MM.1S (cell line): ENCODE data around the gene ZNF132.
"Not testable (repeated sequence)": the region's sequence is repeated elsewhere in the genome, so short reads cannot be mapped to it uniquely, and the experiment has no call there.

Experiments
- DNase-seq: peaks from one replicate; pipeline ENCODE4 v3.0.0-alpha.2; 2015
- H2AFZ ChIP-seq: fragments of 300-600 bp; sonication (generic); 2 replicates; pipeline ENCODE4 v1.6.0; 2016; ENCODE audit warnings: antibody characterized with exemption, low read length
- H3F3A ChIP-seq: fragments of 300-600 bp; sonication (generic); 2 replicates; pipeline ENCODE4 v1.6.1; 2016; ENCODE audit warnings: mild to moderate bottlenecking, antibody characterized with exemption, low read length, moderate library complexity, mixed read lengths; ENCODE audit not compliant: insufficient read depth
- H3K27ac ChIP-seq: fragments of 300-600 bp; sonication (generic); 2 replicates; pipeline ENCODE4 v1.5.1; 2016; ENCODE audit warnings: mild to moderate bottlenecking, low read length
- H3K27me3 ChIP-seq: fragments of 300-600 bp; sonication (generic); replicated peaks from 2 replicates; pipeline ENCODE4 v1.6.0; 2016; ENCODE audit warnings: low read length; ENCODE audit not compliant: insufficient read depth
- H3K36me3 ChIP-seq: fragments of 300-600 bp; sonication (generic); replicated peaks from 2 replicates; pipeline ENCODE4 v1.6.1; 2016; ENCODE audit warnings: mild to moderate bottlenecking, low read length, mixed read lengths; ENCODE audit not compliant: insufficient read depth
- H3K4me1 ChIP-seq: fragments of 300-600 bp; sonication (generic); 2 replicates; pipeline ENCODE4 v1.6.1; 2016; ENCODE audit warnings: low read length, mixed read lengths
- H3K4me2 ChIP-seq: fragments of 300-600 bp; sonication (generic); 2 replicates; pipeline ENCODE4 v1.6.0; 2016; ENCODE audit warnings: low read depth, low read length
- H3K4me3 ChIP-seq: fragments of 300-600 bp; sonication (generic); 2 replicates; pipeline ENCODE4 v1.5.1; 2016; ENCODE audit warnings: low read length, mixed read lengths
- H3K79me2 ChIP-seq: fragments of 300-600 bp; sonication (generic); 2 replicates; pipeline ENCODE4 v1.6.1; 2016; ENCODE audit warnings: mixed run types, low read length, mixed read lengths
- H3K9ac ChIP-seq: fragments of 300-600 bp; sonication (generic); 2 replicates; pipeline ENCODE4 v1.6.1; 2016; ENCODE audit warnings: low read length, mixed read lengths
- H3K9me2 ChIP-seq: fragments of 300-600 bp; sonication (generic); replicated peaks from 2 replicates; pipeline ENCODE4 v1.6.1; 2016; ENCODE audit warnings: mild to moderate bottlenecking, low read length, mixed read lengths; ENCODE audit not compliant: insufficient read depth
- H3K9me3 ChIP-seq: fragments of 300-600 bp; sonication (generic); replicated peaks from 2 replicates; pipeline ENCODE4 v1.6.1; 2016; ENCODE audit warnings: mild to moderate bottlenecking, low read length, mixed read lengths; ENCODE audit not compliant: insufficient read depth
- H4K20me1 ChIP-seq: fragments of 300-600 bp; sonication (generic); 2 replicates; pipeline ENCODE4 v1.6.1; 2016; ENCODE audit warnings: mild to moderate bottlenecking, low read length, moderate library complexity, mixed read lengths; ENCODE audit not compliant: insufficient read depth
- EZH2 ChIP-seq: fragments of 300-600 bp; sonication (generic); optimal IDR thresholded peaks from 2 replicates; pipeline ENCODE3; 2017; ENCODE audit warnings: low read depth, mild to moderate bottlenecking, antibody characterized with exemption, low read length, mixed read lengths
- EZH2phosphoT487 ChIP-seq: fragments of 300-600 bp; sonication (generic); IDR thresholded peaks from 2 replicates; pipeline ENCODE4 v1.6.1; 2018; ENCODE audit warnings: antibody characterized with exemption, low read length
- TF ChIP-seq, protein P1 (sequence below): fragments of 300-600 bp; sonication (generic); IDR thresholded peaks from 2 replicates; pipeline ENCODE4 v1.5.1; 2016; ENCODE audit warnings: antibody characterized with exemption, low read length, mixed read lengths

Gene ZNF132

DNA sequence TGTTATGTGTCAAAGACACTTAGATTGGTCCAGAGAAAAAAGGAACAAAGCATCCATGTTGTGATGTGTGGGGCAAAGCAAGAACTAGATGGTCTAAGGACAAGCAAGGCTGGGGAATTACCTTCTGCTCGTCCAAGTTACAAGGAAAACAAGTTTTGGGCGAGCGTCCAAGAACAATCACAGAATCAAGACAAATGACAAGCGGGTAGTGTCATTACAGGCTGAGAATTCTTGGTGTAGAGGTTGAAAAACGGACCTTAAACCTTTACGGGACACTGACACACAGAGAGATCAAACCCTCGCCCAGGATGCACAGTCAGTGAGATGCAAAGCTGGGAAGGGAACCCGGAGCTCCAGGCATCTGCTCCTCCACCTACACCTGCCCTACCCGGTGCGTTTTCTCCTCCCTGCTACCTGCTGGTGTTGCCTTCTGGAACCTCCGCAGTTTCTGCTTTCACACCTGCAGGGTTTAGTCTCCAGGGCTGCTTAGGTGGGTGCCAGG is 11.0 kb upstream of the ZNF132 start:
- H3K4me2 ChIP-seq, result peak overlapping the region; percentile 87
- H3K4me3 ChIP-seq, result peak overlapping the region; percentile 77
- TF ChIP-seq, protein P1, sequence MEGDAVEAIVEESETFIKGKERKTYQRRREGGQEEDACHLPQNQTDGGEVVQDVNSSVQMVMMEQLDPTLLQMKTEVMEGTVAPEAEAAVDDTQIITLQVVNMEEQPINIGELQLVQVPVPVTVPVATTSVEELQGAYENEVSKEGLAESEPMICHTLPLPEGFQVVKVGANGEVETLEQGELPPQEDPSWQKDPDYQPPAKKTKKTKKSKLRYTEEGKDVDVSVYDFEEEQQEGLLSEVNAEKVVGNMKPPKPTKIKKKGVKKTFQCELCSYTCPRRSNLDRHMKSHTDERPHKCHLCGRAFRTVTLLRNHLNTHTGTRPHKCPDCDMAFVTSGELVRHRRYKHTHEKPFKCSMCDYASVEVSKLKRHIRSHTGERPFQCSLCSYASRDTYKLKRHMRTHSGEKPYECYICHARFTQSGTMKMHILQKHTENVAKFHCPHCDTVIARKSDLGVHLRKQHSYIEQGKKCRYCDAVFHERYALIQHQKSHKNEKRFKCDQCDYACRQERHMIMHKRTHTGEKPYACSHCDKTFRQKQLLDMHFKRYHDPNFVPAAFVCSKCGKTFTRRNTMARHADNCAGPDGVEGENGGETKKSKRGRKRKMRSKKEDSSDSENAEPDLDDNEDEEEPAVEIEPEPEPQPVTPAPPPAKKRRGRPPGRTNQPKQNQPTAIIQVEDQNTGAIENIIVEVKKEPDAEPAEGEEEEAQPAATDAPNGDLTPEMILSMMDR, result no peak
- no peak for TF ChIP-seq EZH2phosphoT487
- TF ChIP-seq EZH2, result no peak
- no peaks in the 10 kb centered on the region for H3K9me3 ChIP-seq
- peak overlapping the region; percentile 12; the same call in 1 of the 2 replicates for H3K9ac ChIP-seq
- no peaks in the 10 kb centered on the region for H3F3A ChIP-seq
- no peaks in the 10 kb centered on the region for H4K20me1 ChIP-seq
- no peaks in the 10 kb centered on the region for H3K27me3 ChIP-seq
- no peaks in the 10 kb centered on the region; the same call in 1 of the 2 replicates for H3K36me3 ChIP-seq
- no peaks in the 10 kb centered on the region for H3K79me2 ChIP-seq
- no peaks in the 10 kb centered on the region for H3K4me1 ChIP-seq
- no peaks in the 10 kb centered on the region for H3K9me2 ChIP-seq
- no peak for DNase-seq
- H2AFZ ChIP-seq, result peak overlapping the region; percentile 73
- H3K27ac ChIP-seq, result no peak overlapping the region

DNA sequence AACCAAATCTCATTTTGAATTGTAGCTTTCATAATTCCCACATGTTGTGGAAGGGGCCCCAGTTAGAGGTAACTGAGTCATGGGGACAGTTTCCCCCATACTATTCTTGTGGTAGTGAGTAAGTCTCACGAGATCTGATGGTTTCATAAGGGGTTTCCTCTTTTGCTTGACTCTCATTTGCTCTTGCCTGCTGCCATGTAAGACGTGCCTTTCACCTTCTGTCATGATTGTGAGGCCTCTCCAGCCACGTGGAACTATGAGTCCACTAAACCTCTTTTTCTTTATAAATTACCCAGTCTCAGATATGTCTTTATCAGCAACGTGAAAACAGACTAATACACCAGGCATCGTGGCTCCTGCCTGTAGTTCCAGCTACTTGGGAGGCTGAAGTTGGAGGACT is 10.0 kb upstream of the ZNF132 start:
- H2AFZ ChIP-seq, H3K9ac ChIP-seq, H4K20me1 ChIP-seq, H3F3A ChIP-seq, H3K79me2 ChIP-seq, H3K4me2 ChIP-seq, H3K9me3 ChIP-seq, H3K9me2 ChIP-seq, H3K4me1 ChIP-seq, H3K27ac ChIP-seq, H3K36me3 ChIP-seq, H3K27me3 ChIP-seq, H3K4me3 ChIP-seq, DNase-seq: not testable (repeated sequence)

DNA sequence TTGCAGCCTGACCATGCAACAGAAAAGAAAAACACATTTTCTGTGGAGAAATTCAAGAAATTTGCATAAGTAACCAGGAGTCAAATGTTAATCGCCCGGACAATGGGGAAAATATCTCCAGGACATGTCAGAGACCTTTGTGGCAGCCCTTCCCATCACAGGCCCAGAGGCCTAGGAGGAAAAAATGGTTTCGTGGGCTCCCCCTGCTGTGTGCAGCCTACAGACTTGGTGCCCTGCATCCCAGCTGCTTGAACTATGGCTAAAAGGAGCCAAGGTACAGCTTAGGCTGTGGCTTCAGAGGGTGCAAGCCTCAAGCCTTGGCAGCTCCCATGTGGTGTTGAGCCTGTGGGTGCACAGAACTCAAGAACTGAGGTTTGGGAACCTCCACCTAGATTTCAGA is 8.9 kb upstream of the ZNF132 start:
- H3F3A ChIP-seq, result not testable (repeated sequence)

DNA sequence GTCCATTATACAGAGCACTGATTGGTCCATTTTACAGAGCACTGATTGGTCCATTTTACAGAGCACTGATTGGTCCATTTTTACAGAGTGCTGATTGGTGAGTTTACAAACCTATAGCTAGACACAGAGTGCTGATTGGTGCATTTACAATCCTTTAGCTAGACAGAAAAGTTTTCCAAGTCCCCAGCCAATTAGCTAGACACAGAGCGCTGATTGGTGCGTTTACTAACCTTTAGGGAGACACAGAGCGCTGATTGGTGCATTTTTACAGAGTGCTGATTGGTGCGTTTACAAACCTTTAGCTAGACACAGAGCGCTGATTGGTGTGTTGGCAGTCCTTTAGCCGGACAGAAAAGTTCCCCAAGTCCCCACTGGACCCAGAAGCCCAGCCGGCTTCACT is 3.0 kb upstream of the ZNF132 start:
- not testable (repeated sequence) for H3K9ac ChIP-seq, H3K4me2 ChIP-seq, H3K36me3 ChIP-seq, H3K9me2 ChIP-seq, DNase-seq, H3K4me1 ChIP-seq, H3K4me3 ChIP-seq, H2AFZ ChIP-seq, H4K20me1 ChIP-seq, H3K79me2 ChIP-seq, H3K27me3 ChIP-seq, H3K9me3 ChIP-seq, H3K27ac ChIP-seq, H3F3A ChIP-seq

More for the DNA sequence above, 8.9 kb upstream of the ZNF132 start:
- H3K9ac ChIP-seq, H2AFZ ChIP-seq, H3K36me3 ChIP-seq, H4K20me1 ChIP-seq, H3K4me2 ChIP-seq, H3K27ac ChIP-seq, H3K79me2 ChIP-seq, DNase-seq, H3K9me2 ChIP-seq, H3K9me3 ChIP-seq, H3K4me1 ChIP-seq, H3K4me3 ChIP-seq, H3K27me3 ChIP-seq: not testable (repeated sequence)

DNA sequence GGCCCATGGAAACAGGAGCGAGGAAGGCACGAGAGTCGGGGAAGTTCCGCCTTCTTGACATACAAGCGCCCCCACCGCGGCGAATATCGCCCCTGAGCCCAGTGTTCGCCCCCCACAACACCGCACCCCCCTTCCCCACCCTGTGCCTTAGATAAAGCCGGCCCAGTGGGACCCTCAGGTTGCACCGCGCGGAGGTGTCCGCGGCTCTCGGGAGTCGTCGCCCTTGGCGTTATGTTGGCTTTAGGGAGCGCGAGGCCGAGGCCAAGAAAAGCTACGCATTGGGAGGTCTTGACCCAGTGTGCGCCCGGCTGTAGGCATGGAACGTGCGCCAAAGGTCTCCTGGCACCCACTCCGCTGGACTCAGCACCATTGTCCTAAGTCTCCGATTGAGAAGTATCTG is 603 bp upstream of the ZNF132 start:
- TF ChIP-seq EZH2phosphoT487, result no peak
- TF ChIP-seq, protein P1, result no peak
- TF ChIP-seq EZH2, result no peak
- Histone ChIP-seq H3K4me3 (no peak overlapping the region), H4K20me1 (no peaks in the 10 kb centered on the region), H3F3A (no peaks in the 10 kb centered on the region), H3K9me2 (no peaks in the 10 kb centered on the region), H3K9ac (no peak overlapping the region), H3K27ac (no peak overlapping the region), H3K79me2 (no peaks in the 10 kb centered on the region), H2AFZ (no peak overlapping the region), H3K4me2 (no peak overlapping the region), H3K4me1 (no peaks in the 10 kb centered on the region), H3K36me3 (no peaks in the 10 kb centered on the region), H3K9me3 (no peaks in the 10 kb centered on the region), H3K27me3 (no peaks in the 10 kb centered on the region)
- no peak for DNase-seq
